HG02870 (cell line): ENCODE results near the gene MLYCD.

ENCODE experiments used
- ATAC-seq: cut with Tn5 transposase; IDR thresholded peaks from one replicate; pipeline ENCODE4 v1.9.1; 2021; ENCODE audit warnings: mild to moderate bottlenecking, moderate library complexity; ENCODE audit not compliant: unreplicated experiment

The MLYCD gene

DNA sequence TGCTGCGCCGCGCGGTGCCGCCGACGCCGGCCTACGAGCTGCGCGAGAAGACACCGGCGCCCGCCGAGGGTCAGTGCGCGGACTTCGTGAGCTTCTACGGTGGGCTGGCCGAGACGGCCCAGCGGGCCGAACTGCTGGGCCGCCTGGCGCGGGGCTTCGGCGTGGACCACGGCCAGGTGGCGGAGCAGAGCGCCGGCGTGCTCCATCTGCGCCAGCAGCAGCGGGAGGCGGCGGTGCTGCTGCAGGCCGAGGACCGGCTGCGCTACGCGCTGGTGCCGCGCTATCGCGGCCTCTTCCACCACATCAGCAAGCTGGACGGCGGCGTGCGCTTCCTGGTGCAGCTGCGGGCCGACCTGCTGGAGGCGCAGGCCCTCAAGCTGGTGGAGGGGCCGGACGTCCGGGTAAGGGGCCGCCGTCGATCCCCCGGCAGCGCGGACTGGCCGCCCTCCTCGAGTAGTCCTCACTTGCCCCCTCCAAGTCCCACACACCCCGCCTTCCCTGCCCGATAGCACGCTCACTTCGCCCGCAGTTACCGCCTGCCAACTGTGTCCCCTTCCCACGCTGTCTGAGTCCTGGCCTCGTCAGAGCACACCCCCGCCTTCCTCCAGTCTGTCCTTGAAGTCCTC, 470 bp downstream of the MLYCD start:
- ATAC-seq = peak; percentile 51

DNA sequence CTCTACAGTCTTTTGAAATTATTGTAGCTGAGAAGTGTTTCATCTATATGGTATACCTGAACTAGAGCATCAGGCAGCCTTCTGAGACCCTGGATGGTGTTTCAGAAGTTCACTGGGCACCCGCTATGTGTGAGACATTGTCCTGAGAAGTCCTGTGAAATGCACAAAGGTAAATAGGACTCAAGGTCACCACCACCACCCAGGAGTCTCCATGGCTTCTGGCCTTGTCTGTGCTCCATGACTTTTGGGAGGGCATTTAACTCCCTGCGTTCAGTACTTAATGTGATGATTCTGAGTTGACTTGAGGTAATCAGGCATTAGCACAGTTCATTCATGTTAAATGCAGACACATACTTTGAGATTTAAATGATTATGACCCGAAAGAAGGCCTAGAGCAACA, 1.1 kb downstream of the MLYCD start:
- no peak for ATAC-seq

DNA sequence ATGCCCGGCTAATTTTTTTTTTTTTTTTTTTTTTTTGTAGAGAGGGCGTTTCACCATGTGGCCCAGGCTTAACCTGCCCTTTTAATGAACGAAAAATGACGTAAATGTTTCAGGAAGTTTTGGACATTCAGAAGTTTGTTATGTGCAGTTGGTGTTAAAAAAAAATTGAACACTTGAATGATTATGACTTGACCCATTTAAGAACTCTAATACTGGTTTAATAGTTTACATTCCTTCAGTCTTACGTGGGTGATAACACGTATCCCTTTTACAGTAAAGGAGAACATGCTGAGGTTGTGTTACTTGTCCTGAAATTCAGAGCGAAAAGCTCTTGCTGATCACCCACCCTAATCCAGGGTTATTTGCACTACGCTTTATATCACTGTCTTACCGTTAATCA, 1.7 kb downstream of the MLYCD start:
- no peak for ATAC-seq

DNA sequence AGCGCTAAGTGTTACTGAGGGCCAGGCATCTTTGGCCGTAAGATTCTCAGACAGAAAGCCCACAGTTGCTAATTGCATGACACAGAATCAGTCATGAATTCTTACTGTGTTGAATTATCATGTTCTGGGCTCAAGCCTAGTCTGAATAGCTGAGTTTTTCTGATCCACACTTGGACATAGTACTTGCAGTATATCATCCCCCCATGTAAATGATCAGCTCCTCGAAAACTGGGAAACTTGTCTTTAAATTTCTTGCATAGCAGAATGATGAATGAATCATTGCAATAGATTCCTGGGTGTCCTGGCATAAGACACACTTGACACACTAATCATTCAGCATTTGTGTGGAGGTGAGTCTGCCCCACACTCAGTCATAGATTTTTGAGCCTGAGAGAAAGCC, 2.2 kb downstream of the MLYCD start:
- no peak for ATAC-seq

DNA sequence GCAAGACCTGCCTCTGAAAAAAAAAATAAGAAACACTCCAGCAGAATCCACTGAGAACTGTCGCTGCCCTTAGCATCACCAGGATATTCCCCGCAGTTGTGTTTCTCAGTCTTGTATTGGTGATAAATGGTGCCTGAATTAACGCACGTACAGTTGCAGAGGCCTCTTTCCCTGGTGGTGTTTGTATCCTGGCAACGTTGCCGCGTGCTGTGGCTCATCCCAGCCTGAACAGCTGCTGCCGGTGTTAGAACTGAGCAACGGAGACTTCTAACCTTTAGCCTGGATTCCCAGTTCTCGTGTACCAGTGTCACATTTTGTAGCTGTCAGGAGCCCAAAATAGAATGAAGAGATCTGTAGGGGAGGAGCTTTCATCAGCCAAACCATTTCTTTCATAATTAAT, 4.8 kb downstream of the MLYCD start:
- ATAC-seq = no peak

DNA sequence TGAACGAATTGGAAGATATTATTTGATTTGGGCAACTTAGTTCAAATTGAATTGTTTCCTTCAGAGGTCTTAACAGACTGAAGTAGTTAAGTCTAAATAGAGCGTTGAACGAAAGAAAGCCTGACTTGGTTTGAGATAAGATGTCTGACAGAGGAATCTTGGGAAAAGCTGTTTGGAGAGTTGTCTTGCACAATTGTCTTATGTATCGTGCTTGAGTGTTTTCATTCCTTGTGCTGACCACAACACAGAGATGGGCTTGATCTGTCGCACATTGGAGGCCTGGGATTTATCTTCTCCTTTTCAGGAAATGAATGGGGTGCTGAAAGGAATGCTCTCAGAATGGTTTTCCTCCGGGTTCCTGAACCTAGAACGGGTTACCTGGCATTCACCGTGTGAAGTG, 7.8 kb downstream of the MLYCD start:
- ATAC-seq = no peak

DNA sequence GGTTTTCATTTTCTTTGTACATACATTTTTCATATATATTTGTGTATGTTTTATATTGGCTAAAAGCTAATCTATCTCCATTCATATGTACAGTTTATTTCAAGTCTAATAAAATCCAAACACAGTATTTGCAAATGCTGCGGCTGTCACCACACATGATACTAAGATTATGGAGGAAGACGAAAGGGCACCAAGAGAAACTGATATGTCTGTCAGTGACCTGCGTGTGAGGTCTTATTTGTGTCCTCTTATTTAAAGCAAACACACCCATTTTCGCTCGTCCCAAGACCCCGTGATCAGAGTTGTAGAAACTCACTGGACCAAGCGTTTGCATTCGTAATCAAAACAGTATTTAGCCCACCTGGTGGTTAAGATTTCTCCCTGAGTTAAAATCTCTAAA, 8.2 kb downstream of the MLYCD start:
- ATAC-seq = no peak

DNA sequence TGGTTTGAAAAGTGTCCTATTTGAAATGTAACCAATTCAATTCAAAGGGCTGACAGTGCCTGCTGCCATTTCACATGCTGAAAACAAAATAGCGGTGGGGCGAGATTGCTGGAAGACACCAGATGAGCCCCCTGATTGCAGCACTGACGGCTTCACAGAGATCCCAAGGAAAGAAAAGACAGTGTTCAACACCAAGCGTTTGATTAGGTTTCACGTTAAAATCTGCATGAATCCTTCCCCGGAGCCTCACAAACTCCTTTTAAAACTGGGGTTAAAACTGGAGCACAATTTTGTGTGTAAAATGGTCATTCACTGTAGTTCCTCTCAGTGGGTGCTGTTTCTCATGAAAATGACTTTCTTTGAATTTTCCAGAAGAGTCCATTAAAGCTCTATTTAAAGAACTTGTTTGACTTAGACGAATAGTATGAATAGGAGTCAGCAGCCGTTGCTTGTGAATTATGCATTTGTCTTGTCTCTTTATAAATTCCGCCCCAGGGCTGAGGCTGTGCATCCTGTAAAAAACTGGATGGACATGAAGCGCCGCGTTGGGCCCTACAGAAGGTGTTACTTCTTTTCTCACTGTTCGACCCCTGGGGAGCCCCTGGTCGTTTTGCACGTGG, 8.8 kb downstream of the MLYCD start:
- ATAC-seq = no peak

DNA sequence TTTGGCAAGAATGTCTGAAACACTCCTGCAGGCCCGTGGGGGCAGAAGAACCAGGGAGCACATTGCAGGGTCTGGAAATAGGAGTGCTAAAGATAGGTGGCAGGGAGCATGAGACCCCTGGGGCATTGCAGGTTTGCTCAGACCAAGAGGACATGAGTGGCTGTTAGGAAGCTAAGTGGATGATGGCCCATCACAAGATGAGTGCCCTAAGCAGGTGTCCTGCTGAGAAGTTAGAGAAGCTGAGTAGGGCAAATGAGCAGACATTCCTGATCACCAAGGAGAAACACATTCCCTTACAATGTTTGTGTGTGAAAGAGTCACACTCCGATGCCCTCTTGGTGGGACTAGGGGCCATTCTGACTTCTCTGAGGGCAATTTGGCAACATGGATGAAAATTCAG, 9.9 kb downstream of the MLYCD start:
- ATAC-seq = no peak

DNA sequence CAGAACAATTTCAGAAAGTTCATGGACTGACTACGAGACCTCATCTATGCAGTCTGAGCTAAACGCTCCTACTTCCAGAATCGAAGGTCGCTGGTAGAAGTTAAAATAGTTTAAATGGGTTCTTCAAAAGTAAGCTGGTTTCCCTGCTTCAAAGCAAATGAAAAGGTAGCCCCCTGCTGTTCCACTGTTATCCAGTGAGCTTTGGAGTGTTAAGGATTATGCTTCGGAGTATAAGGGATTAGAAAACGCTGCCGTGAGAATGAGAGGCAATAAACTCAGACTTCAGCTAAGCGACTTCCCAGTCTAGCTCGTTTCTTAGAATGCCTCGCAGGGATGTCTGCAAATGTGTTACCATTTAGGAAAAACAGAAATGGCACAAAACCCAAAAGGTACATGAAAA, 12.4 kb downstream of the MLYCD start:
- no peak for ATAC-seq

DNA sequence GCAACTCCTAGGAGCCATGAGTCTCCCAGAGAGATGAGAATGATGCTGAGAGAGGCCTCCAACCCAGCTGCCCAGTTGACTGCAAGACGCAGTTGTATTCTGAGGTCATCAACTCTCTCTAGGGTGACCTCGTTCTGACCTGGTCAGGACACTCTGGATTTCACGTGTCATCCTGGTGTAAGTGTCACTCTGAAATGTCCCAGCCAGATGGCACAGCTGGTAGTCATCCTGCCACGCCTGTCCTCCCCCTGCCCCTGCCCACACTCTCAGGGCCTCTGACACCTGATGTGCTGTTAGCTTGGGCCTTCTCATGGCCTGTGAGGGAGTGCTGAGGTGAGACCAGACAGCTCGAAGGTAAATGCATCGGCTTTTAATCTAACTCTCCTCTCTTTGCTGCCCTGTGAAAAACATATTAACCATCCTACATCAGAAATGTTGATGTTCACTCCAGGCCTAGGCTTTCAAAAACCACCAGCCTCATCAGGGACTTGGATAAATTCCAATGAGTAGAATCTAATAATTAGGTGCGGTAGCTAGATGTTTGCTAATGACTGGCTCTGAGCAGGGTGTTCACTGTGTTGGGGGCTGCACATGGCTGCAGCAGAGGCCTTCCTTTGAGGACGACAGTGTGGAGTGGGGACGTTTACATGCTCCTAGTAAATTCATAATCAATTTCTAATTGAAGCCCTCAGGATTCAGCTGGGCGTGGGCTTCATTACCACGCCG, 13.8 kb downstream of the MLYCD start:
- no peak for ATAC-seq

DNA sequence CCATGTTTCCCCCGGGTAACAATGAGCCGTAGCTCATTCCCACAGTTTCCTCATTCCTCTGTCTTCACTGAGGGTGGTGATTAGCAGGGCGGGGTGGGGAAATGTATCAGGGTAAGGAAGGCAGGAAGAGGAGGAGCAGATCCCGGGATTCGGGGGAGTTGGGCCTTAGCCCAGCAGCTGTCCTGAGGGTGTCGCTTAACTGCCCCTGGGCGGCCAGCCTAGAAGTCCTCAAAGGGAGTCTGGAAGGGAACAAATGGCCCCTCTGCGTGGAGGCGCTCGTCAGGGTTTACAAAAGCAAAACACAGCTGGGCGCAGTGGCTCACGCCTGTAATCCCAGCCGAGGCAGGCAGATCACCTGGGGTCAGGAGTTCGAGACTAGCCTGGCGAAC, 14.3 kb downstream of the MLYCD start:
- ATAC-seq = no peak

DNA sequence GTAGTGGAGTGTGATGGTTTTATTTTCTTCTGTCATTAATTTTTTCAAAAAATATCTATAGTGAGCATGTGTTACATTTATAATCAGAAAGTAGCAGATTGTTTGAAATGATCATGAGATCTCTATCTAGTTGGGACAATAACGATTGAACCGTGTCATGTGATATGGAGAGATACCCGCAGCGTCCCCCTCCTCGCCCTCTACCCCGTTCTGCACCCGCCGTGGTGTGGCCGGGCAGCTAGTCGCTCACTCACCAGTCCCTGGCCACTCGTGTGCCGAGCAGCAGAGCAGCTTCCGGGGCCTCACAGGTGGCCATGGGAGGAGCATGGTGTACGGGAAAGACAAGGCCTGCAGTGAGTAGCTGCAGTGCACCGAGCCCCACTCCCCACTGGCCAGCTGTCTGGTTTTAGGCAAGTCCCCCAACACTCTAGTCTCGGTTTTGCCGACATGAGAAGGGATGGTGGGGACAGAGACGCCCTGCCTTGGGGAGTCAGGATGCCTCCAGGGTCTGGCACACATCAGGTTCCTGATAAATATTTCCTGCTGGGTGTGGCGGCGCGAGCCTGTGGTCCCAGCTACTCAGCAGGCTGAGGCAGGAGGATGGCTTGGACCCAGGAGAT, 15.3 kb downstream of the MLYCD start:
- no peak for ATAC-seq

DNA sequence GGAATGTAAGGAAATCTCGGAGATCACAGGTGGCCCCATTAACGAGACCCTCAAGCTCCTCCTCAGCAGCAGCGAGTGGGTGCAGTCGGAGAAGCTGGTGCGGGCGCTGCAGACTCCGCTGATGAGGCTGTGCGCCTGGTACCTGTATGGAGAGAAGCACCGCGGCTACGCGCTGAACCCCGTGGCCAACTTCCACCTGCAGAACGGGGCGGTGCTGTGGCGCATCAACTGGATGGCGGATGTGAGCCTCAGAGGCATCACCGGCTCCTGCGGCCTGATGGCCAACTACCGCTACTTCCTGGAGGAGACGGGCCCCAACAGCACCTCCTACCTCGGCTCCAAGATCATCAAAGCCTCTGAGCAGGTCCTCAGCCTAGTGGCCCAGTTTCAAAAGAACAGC, 16.2 kb downstream of the MLYCD start:
- ATAC-seq = no peak

DNA sequence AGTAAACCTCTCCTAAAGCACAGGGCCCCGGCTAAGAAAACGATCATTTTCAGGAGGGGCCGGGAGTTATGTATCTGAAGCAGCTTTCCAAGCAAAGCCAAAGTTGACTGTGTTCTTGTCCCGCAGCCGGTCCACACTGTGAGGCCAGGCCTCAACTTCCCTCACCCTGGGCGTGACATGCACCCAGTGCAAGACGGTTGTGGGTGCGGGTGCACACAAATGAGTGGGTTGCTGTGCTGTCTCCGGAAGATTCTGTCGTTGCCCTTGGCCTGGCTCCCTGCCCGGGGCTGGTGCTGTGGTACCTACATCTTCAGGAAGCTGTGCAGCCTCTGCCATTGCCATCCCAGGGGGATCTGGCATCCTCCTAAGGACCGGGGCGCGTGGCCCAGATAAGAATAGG, 16.6 kb downstream of the MLYCD start:
- no peak for ATAC-seq

DNA sequence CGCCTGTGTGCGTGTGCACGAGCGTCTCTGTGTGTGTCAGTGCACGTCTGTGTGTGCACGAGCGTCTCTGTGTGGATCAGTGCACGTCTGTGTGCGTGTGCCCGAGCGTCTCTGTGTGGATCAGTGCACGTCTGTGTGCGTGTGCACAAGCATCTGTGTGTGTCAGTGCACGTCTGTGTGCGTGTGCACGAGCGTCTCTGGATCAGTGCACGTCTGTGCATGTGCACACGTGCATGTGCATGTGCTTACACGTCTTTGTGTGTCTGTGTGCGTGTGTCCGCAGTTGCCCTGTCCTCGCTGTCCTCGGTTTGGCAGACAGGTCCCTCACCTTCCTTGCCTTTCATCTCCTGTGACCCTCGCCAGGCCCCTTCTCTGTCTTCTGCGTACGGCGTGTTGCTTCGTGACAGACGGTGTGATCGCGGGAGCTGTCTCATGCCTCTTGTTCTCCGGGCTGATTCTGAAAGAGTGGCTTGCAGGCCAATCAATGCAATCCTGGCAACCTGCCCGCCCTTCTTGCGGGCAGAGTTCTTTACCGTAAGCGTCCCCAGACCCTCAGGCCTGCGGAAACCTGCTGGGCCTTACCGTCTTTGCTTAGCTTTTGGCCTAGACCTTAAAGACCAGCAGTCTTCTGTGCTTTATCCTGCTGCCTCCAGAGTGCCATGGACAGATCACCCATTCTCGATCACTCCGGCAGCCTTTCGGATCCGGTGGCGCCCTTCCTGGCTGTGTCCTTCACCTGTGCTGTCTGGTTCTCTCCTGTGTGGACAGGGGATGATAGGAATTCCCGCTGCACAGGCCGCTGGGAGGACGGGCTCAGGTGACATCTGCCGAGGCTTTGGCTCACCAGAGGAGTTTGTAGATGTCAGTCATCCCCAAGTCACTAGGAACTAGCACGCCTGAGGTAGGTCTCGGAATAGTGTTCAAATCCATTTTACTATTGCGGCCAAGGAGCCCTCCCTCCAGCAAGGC, 18.5 kb downstream of the MLYCD start:
- ATAC-seq = no peak

DNA sequence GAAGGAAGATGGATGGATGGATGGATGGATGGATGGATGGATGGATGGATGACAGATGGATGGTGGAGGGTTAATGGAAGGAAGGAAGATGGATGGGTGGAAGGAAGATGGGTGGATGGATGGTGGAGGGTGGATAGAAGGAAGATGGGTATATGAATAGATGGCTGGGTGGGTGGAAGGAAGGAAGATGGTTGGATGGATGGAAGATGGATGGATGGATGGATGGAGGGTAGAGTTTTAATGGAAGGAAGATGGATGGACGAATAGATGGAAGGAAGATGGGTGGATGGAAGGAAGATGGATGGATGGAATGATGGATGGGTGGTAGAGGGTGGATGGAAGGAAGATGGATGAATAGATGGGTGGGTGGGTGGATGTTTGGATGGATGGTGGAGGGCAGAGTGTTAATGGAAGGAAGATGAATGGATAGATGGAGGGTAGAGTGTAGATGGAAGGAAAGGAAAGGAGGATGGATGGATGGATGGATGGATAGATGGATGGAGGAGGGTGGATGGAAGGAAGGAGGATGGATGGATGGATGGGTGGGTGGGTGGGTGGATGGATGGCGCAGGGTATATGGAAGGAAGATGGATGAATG, 22.1 kb downstream of the MLYCD start:
- ATAC-seq = no peak

DNA sequence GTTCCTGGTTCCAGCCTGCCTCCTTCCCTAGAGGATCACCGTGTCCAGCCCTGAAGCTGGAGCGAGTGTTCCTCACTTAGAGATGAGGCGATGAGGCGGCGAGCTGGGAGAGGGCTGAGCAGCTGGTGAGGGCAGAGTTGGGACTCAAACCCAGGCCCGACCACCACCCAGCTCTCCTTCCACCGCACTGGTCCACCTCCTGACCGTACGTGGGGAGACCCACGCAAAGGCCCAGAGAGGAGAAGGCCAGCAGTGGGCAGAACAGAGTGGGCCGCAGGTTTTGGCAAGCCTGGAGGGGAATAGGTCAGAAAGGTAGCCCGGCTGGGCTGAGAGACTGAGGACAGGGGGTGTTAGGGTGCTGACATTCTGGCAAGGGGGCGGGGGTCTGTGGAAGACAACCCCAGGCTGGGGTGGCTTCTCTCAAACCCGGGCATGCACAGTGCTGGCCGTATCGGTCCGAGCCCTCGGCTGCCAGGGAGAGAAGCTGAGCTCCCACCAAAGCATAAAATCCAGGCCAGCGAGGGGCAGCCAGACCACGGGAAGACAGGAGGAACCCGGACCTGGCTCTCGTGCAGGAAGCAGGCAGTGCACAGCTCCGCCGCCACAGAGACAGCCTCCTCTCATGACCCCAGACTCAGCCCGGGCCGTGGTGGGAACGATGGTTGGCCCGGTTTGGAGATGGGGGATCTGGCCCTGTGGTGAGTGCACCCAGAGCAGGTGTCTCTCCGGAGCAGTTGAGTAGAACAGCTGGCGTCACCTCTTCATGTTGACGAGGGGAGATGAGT, 24.9 kb downstream of the MLYCD start:
- no peak for ATAC-seq

DNA sequence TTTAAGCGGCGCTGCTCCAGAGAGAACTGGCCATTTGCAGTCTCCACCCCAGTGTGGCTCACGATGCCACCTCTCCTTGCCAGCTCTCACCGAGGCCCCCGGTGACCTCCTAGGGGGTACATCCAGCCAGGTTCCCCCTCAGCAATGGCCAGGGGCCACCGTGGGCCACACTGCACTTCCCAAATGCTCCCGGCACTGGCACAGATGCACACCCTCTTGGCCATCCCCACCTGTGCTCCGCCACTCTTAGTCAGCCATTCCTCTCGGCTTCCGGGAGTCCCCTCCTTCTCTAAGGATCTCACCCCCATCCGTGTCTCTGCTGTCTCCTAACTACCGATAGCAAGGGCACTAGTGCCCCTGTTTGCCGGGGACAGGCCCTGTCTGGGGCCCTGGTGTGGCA, 25.8 kb downstream of the MLYCD start:
- ATAC-seq = no peak
